GM12878 (cell line): Measurements from ENCODE around the gene PCSK5.

Experiments used
- CHD4 ChIP-seq: fragments of 200-600 bp; sonication (generic); IDR thresholded peaks from 2 replicates; pipeline ENCODE4 v1.6.1; 2016; ENCODE audit warnings: mild to moderate bottlenecking
- NR2C2 ChIP-seq: IDR thresholded peaks from 2 replicates; pipeline ENCODE4 v1.6.1; 2011; ENCODE audit warnings: borderline replicate concordance, low read depth; ENCODE audit not compliant: control insufficient read depth, insufficient read length
- YY1 ChIP-seq: IDR thresholded peaks from 2 replicates; pipeline ENCODE4 v1.6.1; 2011; ENCODE audit warnings: low read depth, mild to moderate bottlenecking, low read length
- TF ChIP-seq, protein P1 (sequence below): IDR thresholded peaks from 2 replicates; pipeline ENCODE4 v1.6.1; 2012; ENCODE audit warnings: low read depth, low read length, improper control_type of control experiment
- TF ChIP-seq, protein P2 (sequence below), 3 experiments: IDR thresholded peaks in 2 of 3; conservative IDR thresholded peaks in 1 of 3; 2 replicates each; pipeline ENCODE4 v1.5.1; 2011; ENCODE audit warnings: low read depth in 3 of 3, low read length in 3 of 3, mild to moderate bottlenecking in 3 of 3, control low read depth in 2 of 3, moderate library complexity in 2 of 3, inconsistent platforms in 1 of 3, mixed read lengths in 1 of 3; ENCODE audit not compliant: control insufficient read depth in 2 of 3, insufficient read depth in 1 of 3; ENCODE audit errors: extremely low read depth in 1 of 3

DNA sequence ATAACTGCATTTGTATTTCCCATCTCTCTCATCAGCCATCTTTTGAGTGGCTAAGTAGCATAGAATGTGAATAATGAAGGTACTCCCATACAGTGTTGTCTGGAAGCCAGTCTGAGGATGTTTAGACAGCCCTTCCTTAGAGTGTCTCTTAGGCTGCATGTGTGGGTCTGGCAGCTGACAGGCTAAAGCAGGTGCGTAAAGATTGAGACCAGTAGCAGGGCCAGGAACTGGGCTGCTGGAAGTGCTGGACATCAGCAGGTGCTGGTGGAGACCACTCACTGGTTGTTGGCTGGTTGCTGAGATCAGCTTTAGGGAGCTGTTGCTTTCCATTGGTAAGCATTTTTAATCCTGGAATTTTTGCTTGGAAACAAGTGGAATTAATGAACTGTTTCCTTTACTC is 197.5 kb downstream of the PCSK5 start:
- TF ChIP-seq YY1: no peak
- TF ChIP-seq, protein P1, sequence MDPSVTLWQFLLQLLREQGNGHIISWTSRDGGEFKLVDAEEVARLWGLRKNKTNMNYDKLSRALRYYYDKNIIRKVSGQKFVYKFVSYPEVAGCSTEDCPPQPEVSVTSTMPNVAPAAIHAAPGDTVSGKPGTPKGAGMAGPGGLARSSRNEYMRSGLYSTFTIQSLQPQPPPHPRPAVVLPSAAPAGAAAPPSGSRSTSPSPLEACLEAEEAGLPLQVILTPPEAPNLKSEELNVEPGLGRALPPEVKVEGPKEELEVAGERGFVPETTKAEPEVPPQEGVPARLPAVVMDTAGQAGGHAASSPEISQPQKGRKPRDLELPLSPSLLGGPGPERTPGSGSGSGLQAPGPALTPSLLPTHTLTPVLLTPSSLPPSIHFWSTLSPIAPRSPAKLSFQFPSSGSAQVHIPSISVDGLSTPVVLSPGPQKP: no peak
- no peak for TF ChIP-seq NR2C2
- TF ChIP-seq, protein P2, sequence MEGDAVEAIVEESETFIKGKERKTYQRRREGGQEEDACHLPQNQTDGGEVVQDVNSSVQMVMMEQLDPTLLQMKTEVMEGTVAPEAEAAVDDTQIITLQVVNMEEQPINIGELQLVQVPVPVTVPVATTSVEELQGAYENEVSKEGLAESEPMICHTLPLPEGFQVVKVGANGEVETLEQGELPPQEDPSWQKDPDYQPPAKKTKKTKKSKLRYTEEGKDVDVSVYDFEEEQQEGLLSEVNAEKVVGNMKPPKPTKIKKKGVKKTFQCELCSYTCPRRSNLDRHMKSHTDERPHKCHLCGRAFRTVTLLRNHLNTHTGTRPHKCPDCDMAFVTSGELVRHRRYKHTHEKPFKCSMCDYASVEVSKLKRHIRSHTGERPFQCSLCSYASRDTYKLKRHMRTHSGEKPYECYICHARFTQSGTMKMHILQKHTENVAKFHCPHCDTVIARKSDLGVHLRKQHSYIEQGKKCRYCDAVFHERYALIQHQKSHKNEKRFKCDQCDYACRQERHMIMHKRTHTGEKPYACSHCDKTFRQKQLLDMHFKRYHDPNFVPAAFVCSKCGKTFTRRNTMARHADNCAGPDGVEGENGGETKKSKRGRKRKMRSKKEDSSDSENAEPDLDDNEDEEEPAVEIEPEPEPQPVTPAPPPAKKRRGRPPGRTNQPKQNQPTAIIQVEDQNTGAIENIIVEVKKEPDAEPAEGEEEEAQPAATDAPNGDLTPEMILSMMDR (IDR thresholded peaks at IDR 0.05 in 2 of 3, conservative IDR thresholded peaks at IDR 0.05 in 1 of 3; ENCODE audit: control insufficient read depth in 2 of 3, extremely low read depth in 1 of 3, insufficient read depth in 1 of 3, low read depth in 3 of 3, low read length in 3 of 3): no peak
- TF ChIP-seq CHD4: no peak
